Prostate gland (tissue), 2 donors: ENCODE results near the gene PPP2R1A.

ENCODE experiments used
- CTCF ChIP-seq, 4 experiments: fragments of 200-600 bp in 2 of 4; fragments of 450-650 bp in 2 of 4; sonication (generic) in 2 of 4; IDR thresholded peaks; 1 replicate in 3 of 4; 2 replicates in 1 of 4; pipeline ENCODE4 v1.5.1; 2016 to 2019; ENCODE audit warnings: antibody characterized with exemption in 4 of 4, mild to moderate bottlenecking in 2 of 4, moderate library complexity in 2 of 4
- POLR2A ChIP-seq: fragments of 450-650 bp; IDR thresholded peaks from one replicate; pipeline ENCODE4 v1.6.1; 2016; ENCODE audit warnings: antibody characterized with exemption, mild to moderate bottlenecking
- POLR2AphosphoS5 ChIP-seq: sonication (generic); formaldehyde crosslinking; IDR thresholded peaks from one replicate; pipeline ENCODE4 v1.6.1; 2017; ENCODE audit warnings: antibody characterized with exemption

GRCh38 chr19:52277471-52277870 is 87.6 kb downstream of the PPP2R1A start:
- TF ChIP-seq POLR2A (no peak), CTCF (IDR thresholded peaks at IDR 0.05) (no peak), POLR2AphosphoS5 (no peak)
